NCI-H2029 (cell line): ENCODE data around the gene SLC22A4.

Source experiments
- DNase-seq: peaks from one replicate; lab custom pipeline; 2025; lab: John Stamatoyannopoulos, UW

SLC22A4 gene

GRCh38 chr5:132262882-132263547, 31.2 kb upstream of the SLC22A4 start:
- DNase-seq, result no peak

GRCh38 chr5:132263548-132264261, 30.5 kb upstream of the SLC22A4 start:
- DNase-seq, result no peak

GRCh38 chr5:132264546-132265335, 29.5 kb upstream of the SLC22A4 start:
- no peak for DNase-seq

- no peak for DNase-seq
These were observed 28.7 kb upstream of the SLC22A4 start for GRCh38 chr5:132265336-132266030.

- DNase-seq, result no peak
These were observed 28.0 kb upstream of the SLC22A4 start for GRCh38 chr5:132266031-132266835.

GRCh38 chr5:132266836-132267160, 27.4 kb upstream of the SLC22A4 start:
- DNase-seq, result no peak

GRCh38 chr5:132267166-132267739, 26.9 kb upstream of the SLC22A4 start:
- DNase-seq, result no peak

- DNase-seq, result no peak
These were observed 26.0 kb upstream of the SLC22A4 start for GRCh38 chr5:132267931-132268768.

GRCh38 chr5:132268769-132269551, 25.2 kb upstream of the SLC22A4 start:
- no peak for DNase-seq

GRCh38 chr5:132269635-132270334, 24.4 kb upstream of the SLC22A4 start:
- DNase-seq, result no peak

- no peak for DNase-seq
These were observed 23.9 kb upstream of the SLC22A4 start for GRCh38 chr5:132270335-132270665.

- no peak for DNase-seq
These were observed 23.5 kb upstream of the SLC22A4 start for GRCh38 chr5:132270706-132271105.

GRCh38 chr5:132271251-132272246, 22.6 kb upstream of the SLC22A4 start:
- no peak for DNase-seq

GRCh38 chr5:132272311-132273210, 21.6 kb upstream of the SLC22A4 start:
- peak; percentile 47 for DNase-seq

GRCh38 chr5:132273631-132274030, 20.6 kb upstream of the SLC22A4 start:
- DNase-seq, result no peak

GRCh38 chr5:132274050-132274792, 20.0 kb upstream of the SLC22A4 start:
- DNase-seq, result no peak
